Keratinocyte (primary cell): ENCODE measurements around the gene CD27. TPM values are rescaled to one million over a fixed set of nuclear protein-coding genes. Genes with fewer than 3 reads are reported as not detected.
"Not testable (repeated sequence)": the region's sequence is repeated elsewhere in the genome, so short reads cannot be mapped to it uniquely, and the experiment has no call there.

Source experiments
- DNase-seq: peaks from one replicate; pipeline ENCODE4 v3.0.0-alpha.2; 2011; ENCODE audit warnings: low read depth, missing footprints, low spot score
- FAIRE-seq: peaks from 2 replicates; lab custom pipeline; 2011; peaks lifted over from hg19 to GRCh38; lab: Jason Lieb, UNC
- H2AFZ ChIP-seq: 2 replicates; pipeline ENCODE4 v1.6.0; 2012; ENCODE audit warnings: low read length, control low read depth, inconsistent platforms; ENCODE audit not compliant: control insufficient read depth
- H3K27ac ChIP-seq: 2 replicates; pipeline ENCODE4 v1.5.1; 2011; ENCODE audit warnings: low read length; ENCODE audit not compliant: control insufficient read depth, insufficient read depth
- H3K27me3 ChIP-seq: 3 replicates; pipeline ENCODE4 v1.6.0; 2011; ENCODE audit warnings: low read length; ENCODE audit not compliant: control insufficient read depth, insufficient read depth; ENCODE audit errors: extremely low read depth
- H3K36me3 ChIP-seq, 2 experiments: 2 replicates in 1 of 2; 3 replicates in 1 of 2; pipeline ENCODE4 v1.5.1; 2011; ENCODE audit warnings: low read length in 2 of 2, mild to moderate bottlenecking in 1 of 2; ENCODE audit not compliant: control insufficient read depth in 2 of 2, insufficient read depth in 2 of 2; ENCODE audit errors: extremely low read depth in 1 of 2
- H3K4me1 ChIP-seq: 3 replicates; pipeline ENCODE4 v1.5.1; 2011; ENCODE audit warnings: low read length; ENCODE audit not compliant: control insufficient read depth, insufficient read depth; ENCODE audit errors: extremely low read depth
- H3K4me2 ChIP-seq: 3 replicates; pipeline ENCODE4 v1.6.0; 2011; ENCODE audit warnings: low read depth, low read length; ENCODE audit not compliant: control insufficient read depth, insufficient read depth; ENCODE audit errors: extremely low read depth
- H3K4me3 ChIP-seq, 3 experiments: fragments of 200-600 bp in 1 of 3; sonication (generic) in 1 of 3; 2 replicates in 2 of 3; 3 replicates in 1 of 3; pipeline ENCODE4 v1.5.1; 2011 to 2016; ENCODE audit warnings: low read length in 3 of 3, mild to moderate bottlenecking in 3 of 3, control low read depth in 2 of 3, inconsistent platforms in 1 of 3, low read depth in 1 of 3, mixed read lengths in 1 of 3, mixed run types in 1 of 3, moderate library complexity in 1 of 3; ENCODE audit not compliant: control insufficient read depth in 2 of 3, insufficient read depth in 2 of 3; ENCODE audit errors: extremely low read depth in 1 of 3
- H3K79me2 ChIP-seq: 2 replicates; pipeline ENCODE4 v1.6.0; 2012; ENCODE audit warnings: low read length; ENCODE audit not compliant: control insufficient read depth, insufficient read depth
- H3K9ac ChIP-seq: 3 replicates; pipeline ENCODE4 v1.6.0; 2011; ENCODE audit warnings: low read length; ENCODE audit not compliant: control insufficient read depth, insufficient read depth; ENCODE audit errors: extremely low read depth
- H3K9me1 ChIP-seq: 3 replicates; pipeline ENCODE4 v1.6.0; 2011; ENCODE audit warnings: low read length; ENCODE audit not compliant: control insufficient read depth, insufficient read depth; ENCODE audit errors: extremely low read depth
- H3K9me3 ChIP-seq: 2 replicates; pipeline ENCODE4 v1.5.1; 2012; ENCODE audit warnings: low read depth, low read length; ENCODE audit not compliant: control insufficient read depth
- H4K20me1 ChIP-seq: 3 replicates; pipeline ENCODE4 v1.6.0; 2011; ENCODE audit warnings: low read length; ENCODE audit not compliant: control insufficient read depth, insufficient read depth; ENCODE audit errors: extremely low read depth
- CTCF ChIP-seq, 3 experiments: IDR thresholded peaks in 1 of 3; conservative IDR thresholded peaks in 1 of 3; optimal IDR thresholded peaks in 1 of 3; 2 replicates in 2 of 3; 3 replicates in 1 of 3; pipeline versions ENCODE3 to v1.5.1; 2011; ENCODE audit warnings: low read length in 3 of 3, mild to moderate bottlenecking in 3 of 3, moderate library complexity in 2 of 3, control low read depth in 1 of 3, inconsistent platforms in 1 of 3; ENCODE audit not compliant: insufficient read depth in 2 of 3; ENCODE audit errors: extremely low read depth in 1 of 3
- EZH2 ChIP-seq: IDR thresholded peaks from one replicate; pipeline ENCODE4 v1.6.1; 2012; ENCODE audit warnings: inconsistent platforms, mild to moderate bottlenecking, low read length, moderate library complexity
- dilution Hi-C: fragments of 300-500 bp; cut with MboI; formaldehyde crosslinking; loops from one replicate; pipeline ENCODE4 v1.7.0; 2020; ENCODE audit warnings: low sequenced_read_pairs; ENCODE audit not compliant: extremely low pct_ligation_motif_present
- polyA plus RNA-seq, 5 experiments: library from polyadenylated mRNA; depleted of rRNA in 3 of 5; stranded (reverse) in 3 of 5; stranded (forward) in 1 of 5; unstranded in 1 of 5; fragments of >200 nt; gene quantifications; 1 replicate in 1 of 5; 2 replicates in 3 of 5; 3 replicates in 1 of 5; pipeline versions ENCODE4 v1.2.1 to v1.2.3, GENCODE V29; 2011 to 2012; ENCODE audit warnings: missing spikeins in 2 of 5, low read depth in 1 of 5, low replicate concordance in 1 of 5

Gene CD27
- polyA plus RNA-seq, 1 donor (not counting 4 experiments of a cell fraction or from before 2014, with no cell fraction given), result not detected

DNA sequence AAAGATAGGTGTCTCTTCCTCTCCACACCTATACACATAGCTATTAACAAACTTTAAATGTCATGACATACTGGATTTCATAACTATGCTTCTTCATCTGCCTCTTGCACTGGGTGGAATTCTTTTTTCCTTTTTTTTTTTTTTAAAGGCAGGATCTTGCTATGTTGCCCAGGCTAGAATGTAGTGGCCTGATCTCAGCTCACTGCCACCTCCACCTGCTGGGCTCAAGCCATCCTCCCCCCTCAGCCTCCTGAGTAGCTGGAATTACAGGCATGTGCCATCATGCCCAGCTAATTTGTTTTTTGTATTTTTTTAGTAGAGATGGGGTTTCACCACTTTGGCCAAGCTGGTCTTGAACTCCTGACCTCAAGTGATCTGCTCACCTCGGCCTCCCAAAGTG is 43.5 kb downstream of the CD27 start:
- Histone ChIP-seq H3K4me3 (no peak overlapping the region), H4K20me1 (no peaks in the 10 kb centered on the region), H3K27me3 (no peaks in the 10 kb centered on the region), H3K27ac (no peak overlapping the region), H3K79me2 (peaks cover 12% of the 10 kb centered on the region), H3K36me3 (no peaks in the 10 kb centered on the region), H3K4me1 (peaks cover 7% of the 10 kb centered on the region), H3K4me2 (no peak overlapping the region), H3K9me3 (no peaks in the 10 kb centered on the region), H3K9ac (no peak overlapping the region), H2AFZ (no peak overlapping the region), H3K9me1 (no peaks in the 10 kb centered on the region)
- FAIRE-seq (no peak), DNase-seq (no peak)
- TF ChIP-seq EZH2, result no peak
- TF ChIP-seq CTCF (optimal IDR thresholded peaks at IDR 0.05 in 1 of 3, IDR thresholded peaks at IDR 0.05 in 1 of 3, conservative IDR thresholded peaks at IDR 0.05 in 1 of 3; ENCODE audit: extremely low read depth in 1 of 3, insufficient read depth in 2 of 3, low read length in 3 of 3), result no peak
- dilution Hi-C loops, result no loop called here

DNA sequence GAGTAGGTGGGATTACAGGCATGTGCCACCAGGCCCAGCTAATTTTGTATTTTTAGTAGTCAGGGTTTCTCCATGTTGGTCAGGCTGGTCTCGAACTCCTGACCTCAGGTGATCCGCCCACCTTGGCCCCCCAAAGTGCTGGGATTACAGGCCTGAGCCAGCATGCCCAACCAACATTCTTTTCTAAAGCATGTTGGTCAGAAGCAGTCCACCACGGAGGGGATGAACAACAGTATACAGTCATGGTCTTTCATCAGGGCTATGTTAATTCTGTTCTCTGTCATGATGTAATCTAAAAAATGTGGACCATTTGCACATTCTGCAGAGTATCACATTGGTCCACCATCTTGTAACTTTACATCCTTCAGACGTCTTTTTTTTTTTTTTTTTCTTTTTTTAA is 44.7 kb downstream of the CD27 start:
- H3K9me3 ChIP-seq, result no peaks in the 10 kb centered on the region
- dilution Hi-C loops, result no loop called here
- no peaks in the 10 kb centered on the region for H3K9me1 ChIP-seq
- H3K9ac ChIP-seq, result no peak overlapping the region
- H4K20me1 ChIP-seq, result no peaks in the 10 kb centered on the region
- H3K4me1 ChIP-seq, result peaks cover 10% of the 10 kb centered on the region
- no peak overlapping the region for H3K4me2 ChIP-seq
- TF ChIP-seq CTCF (optimal IDR thresholded peaks at IDR 0.05 in 1 of 3, IDR thresholded peaks at IDR 0.05 in 1 of 3, conservative IDR thresholded peaks at IDR 0.05 in 1 of 3; ENCODE audit: extremely low read depth in 1 of 3, insufficient read depth in 2 of 3, low read length in 3 of 3), result no peak
- TF ChIP-seq EZH2, result no peak
- no peak overlapping the region for H3K27ac ChIP-seq
- FAIRE-seq (no peak), DNase-seq (no peak)
- H3K4me3 ChIP-seq, result no peak overlapping the region
- H3K79me2 ChIP-seq, result peaks cover 13% of the 10 kb centered on the region
- no peaks in the 10 kb centered on the region for H3K36me3 ChIP-seq
- no peak overlapping the region for H2AFZ ChIP-seq
- H3K27me3 ChIP-seq, result no peaks in the 10 kb centered on the region

DNA sequence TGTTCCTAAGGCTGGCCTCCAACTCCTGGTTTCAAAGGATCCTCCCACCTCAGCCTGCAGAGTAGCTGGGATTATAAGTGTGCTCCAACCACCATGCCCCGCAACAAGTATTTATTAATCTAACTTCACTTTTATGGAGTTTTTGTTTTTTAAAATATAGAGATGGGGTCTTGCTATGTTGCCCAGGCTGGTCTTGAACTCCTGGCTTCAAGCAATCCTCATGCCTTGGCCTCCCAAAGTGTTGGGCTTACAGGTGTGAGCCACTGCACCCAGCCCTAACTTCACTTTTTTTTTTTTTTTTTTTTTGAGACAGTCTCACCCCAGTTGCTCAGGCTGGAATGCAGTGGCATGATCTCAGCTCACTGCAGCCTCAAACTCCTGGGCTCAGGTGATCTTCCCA is 45.9 kb downstream of the CD27 start:
- H3K27me3 ChIP-seq, H3K36me3 ChIP-seq, H3K9me1 ChIP-seq, H3K9me3 ChIP-seq, H3K27ac ChIP-seq, H3K9ac ChIP-seq, DNase-seq, H3K4me2 ChIP-seq, H3K4me3 ChIP-seq, H4K20me1 ChIP-seq, H2AFZ ChIP-seq, FAIRE-seq, dilution Hi-C loops: not testable (repeated sequence)
- peaks cover 24% of the 10 kb centered on the region for H3K79me2 ChIP-seq
- H3K4me1 ChIP-seq, result peaks cover 20% of the 10 kb centered on the region
